A673 (cell line): ENCODE results near the gene ZSCAN4.

ENCODE experiments used
- EZH2 ChIP-seq: fragments of 200-600 bp; sonication (generic); IDR thresholded peaks from 2 replicates; pipeline ENCODE4 v1.6.1; 2017; ENCODE audit warnings: borderline replicate concordance, low read depth, mild to moderate bottlenecking, mixed read lengths, antibody characterized with exemption, low read length; ENCODE audit not compliant: poor library complexity, severe bottlenecking
- TF ChIP-seq, protein P1 (sequence below): fragments of 300-800, 200-600 bp; sonication (generic); conservative IDR thresholded peaks from 2 replicates; pipeline ENCODE4 v1.5.1; 2017; ENCODE audit warnings: low read depth, mild to moderate bottlenecking, antibody characterized with exemption, low read length, moderate library complexity, mixed read lengths

- TF ChIP-seq, protein P1, sequence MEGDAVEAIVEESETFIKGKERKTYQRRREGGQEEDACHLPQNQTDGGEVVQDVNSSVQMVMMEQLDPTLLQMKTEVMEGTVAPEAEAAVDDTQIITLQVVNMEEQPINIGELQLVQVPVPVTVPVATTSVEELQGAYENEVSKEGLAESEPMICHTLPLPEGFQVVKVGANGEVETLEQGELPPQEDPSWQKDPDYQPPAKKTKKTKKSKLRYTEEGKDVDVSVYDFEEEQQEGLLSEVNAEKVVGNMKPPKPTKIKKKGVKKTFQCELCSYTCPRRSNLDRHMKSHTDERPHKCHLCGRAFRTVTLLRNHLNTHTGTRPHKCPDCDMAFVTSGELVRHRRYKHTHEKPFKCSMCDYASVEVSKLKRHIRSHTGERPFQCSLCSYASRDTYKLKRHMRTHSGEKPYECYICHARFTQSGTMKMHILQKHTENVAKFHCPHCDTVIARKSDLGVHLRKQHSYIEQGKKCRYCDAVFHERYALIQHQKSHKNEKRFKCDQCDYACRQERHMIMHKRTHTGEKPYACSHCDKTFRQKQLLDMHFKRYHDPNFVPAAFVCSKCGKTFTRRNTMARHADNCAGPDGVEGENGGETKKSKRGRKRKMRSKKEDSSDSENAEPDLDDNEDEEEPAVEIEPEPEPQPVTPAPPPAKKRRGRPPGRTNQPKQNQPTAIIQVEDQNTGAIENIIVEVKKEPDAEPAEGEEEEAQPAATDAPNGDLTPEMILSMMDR, result no peak
- TF ChIP-seq EZH2, result no peak
These were observed 18.0 kb downstream of the ZSCAN4 start for GRCh38 chr19:57686727-57687126.
